Lower leg skin (tissue), 3 donors: ENCODE results near the gene RIMS1.

Experiments
- POLR2A ChIP-seq, 2 donors: fragments of 450-650 bp; IDR thresholded peaks; one replicate each; pipeline ENCODE4 v1.6.1; 2016 to 2017; ENCODE audit warnings: antibody characterized with exemption in 2 of 2, mild to moderate bottlenecking in 1 of 2, moderate library complexity in 1 of 2
- TF ChIP-seq, protein P1 (sequence below), 3 donors: fragments of 450-650 bp; IDR thresholded peaks; one replicate each; pipeline ENCODE4 v1.5.1; 2016; ENCODE audit warnings: antibody characterized with exemption in 3 of 3, mild to moderate bottlenecking in 3 of 3, moderate library complexity in 2 of 3

DNA sequence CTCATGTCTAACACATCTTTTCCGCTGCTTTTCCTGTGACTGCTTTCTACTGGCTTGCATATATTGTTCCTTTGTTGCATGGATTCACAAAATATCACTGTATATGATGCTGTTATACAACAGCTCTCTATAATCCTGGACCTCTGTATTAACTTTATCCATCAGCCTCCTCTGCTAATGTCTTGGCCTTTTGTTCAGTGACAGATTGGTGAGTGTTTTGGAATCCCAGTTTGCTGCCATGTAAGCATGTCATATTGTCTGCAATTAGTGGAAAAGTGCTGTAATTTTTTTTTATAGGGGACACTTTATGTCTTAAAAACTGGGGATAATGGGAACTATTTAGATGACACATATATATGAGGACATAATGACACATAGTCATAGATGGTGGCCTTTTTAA is 3.0 kb downstream of the RIMS1 start:
- TF ChIP-seq, protein P1, sequence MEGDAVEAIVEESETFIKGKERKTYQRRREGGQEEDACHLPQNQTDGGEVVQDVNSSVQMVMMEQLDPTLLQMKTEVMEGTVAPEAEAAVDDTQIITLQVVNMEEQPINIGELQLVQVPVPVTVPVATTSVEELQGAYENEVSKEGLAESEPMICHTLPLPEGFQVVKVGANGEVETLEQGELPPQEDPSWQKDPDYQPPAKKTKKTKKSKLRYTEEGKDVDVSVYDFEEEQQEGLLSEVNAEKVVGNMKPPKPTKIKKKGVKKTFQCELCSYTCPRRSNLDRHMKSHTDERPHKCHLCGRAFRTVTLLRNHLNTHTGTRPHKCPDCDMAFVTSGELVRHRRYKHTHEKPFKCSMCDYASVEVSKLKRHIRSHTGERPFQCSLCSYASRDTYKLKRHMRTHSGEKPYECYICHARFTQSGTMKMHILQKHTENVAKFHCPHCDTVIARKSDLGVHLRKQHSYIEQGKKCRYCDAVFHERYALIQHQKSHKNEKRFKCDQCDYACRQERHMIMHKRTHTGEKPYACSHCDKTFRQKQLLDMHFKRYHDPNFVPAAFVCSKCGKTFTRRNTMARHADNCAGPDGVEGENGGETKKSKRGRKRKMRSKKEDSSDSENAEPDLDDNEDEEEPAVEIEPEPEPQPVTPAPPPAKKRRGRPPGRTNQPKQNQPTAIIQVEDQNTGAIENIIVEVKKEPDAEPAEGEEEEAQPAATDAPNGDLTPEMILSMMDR (IDR thresholded peaks at IDR 0.05): no peak
- TF ChIP-seq POLR2A (IDR thresholded peaks at IDR 0.05): no peak
